Left lung (tissue), 10 donors: ENCODE measurements around the gene RPL38. TPM values are rescaled to one million over a fixed set of nuclear protein-coding genes. Genes with fewer than 3 reads are reported as not detected.

Source experiments
- ATAC-seq: fragments of 200-7000 bp; cut with Tn5 transposase; one replicate; pipeline ENCODE4 v1.9.1; 2020; ENCODE audit warnings: moderate library complexity
- DNase-seq, 4 donors: peaks; one replicate each; pipeline ENCODE4 v3.0.0-alpha.2; 2013 to 2020
- H3K27ac ChIP-seq, 2 donors: fragments of 200-600 bp; sonication (generic) in 1 of 2; one replicate each; pipeline versions ENCODE4 v1.5.0 to v1.8.0; 2020 to 2021
- H3K27me3 ChIP-seq, 2 donors: fragments of 200-600 bp; sonication (generic) in 1 of 2; one replicate each; pipeline versions ENCODE4 v1.5.0 to v1.8.0; 2020 to 2021
- H3K36me3 ChIP-seq, 2 donors: fragments of 200-600 bp; sonication (generic) in 1 of 2; one replicate each; pipeline versions ENCODE4 v1.5.0 to v1.8.0; 2020 to 2021
- H3K4me1 ChIP-seq, 2 donors: fragments of 200-600 bp; one replicate each; pipeline ENCODE4 v1.8.0; 2021
- H3K4me3 ChIP-seq, 2 donors: fragments of 200-600 bp; sonication (generic) in 1 of 2; one replicate each; pipeline versions ENCODE4 v1.5.0 to v1.8.0; 2020 to 2021; ENCODE audit warnings: mild to moderate bottlenecking in 1 of 2
- H3K9me3 ChIP-seq, 2 donors: fragments of 200-600 bp; sonication (generic) in 1 of 2; one replicate each; pipeline versions ENCODE4 v1.5.0 to v1.8.0; 2020 to 2021
- intact Hi-C, 2 donors: fragments of 100-400 bp; cut with DNase I; formaldehyde crosslinking; loops; one replicate each; pipeline versions ENCODE4 v1.11.2 to v1.14.2; 2022
- polyA plus RNA-seq, 6 donors: library from polyadenylated mRNA; unstranded; fragments of 120-200 nt; gene quantifications; one replicate each; pipeline ENCODE4 v1.2.1, GENCODE V29; 2013; ENCODE audit not compliant: insufficient read length in 6 of 6
- total RNA-seq, 2 donors: library from RNA; stranded (reverse); fragmentation: NEBNext Ultra II Directional; extraction: Animal tissue kit (Norgen Biotek cat#: 25700); gene quantifications; one replicate each; pipeline ENCODE4 v1.2.1, GENCODE V29; 2021
- TF ChIP-seq, protein P1 (sequence below), 2 donors: fragments of 200-600 bp; sonication (generic) in 1 of 2; IDR thresholded peaks; one replicate each; pipeline versions ENCODE4 v1.5.0 to v1.8.0; 2021; ENCODE audit warnings: antibody characterized with exemption in 2 of 2
- donor health status: DM: no; HTN: yes; CAD: no.
- donor health status: DM: no; HTN: no; CAD: no.

RPL38 gene
- total and polyA plus RNA-seq, 8 donors = 624 to 1,464 (median 1,331) TPM

DNA sequence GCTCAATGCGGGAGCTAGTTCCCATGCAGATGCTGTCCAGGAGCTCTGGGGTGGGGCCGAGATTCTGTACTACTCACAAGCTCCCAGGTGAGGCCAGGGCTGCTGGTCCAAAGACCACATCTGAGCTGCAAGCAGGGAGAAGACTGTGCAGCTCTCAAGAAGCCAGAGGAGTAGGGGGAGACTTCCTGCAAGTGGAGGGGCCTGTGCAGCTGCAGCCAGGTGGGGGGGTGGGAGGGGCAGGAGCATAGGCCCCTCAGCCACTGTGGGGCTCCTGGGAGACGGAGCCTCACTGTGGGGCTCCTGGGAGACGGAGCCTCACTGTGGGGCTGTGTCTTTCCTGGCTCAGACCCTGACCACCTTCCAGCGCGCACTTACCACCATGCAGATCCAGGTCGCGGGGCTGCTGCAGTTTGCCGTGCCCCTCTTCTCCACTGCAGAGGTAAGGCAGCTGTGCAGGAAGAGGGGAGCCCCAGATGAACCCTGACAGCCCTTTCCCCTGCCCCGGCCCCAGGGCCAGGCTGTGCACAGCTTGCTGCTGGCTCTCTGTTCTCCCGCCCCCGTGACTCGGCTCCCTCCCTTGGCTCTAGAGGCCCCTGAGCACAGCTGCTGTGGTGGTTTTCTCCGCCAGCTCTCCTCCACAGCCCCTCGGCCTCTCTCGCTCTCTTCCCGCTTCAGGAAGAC, 46.3 kb downstream of the RPL38 start:
- TF ChIP-seq, protein P1, sequence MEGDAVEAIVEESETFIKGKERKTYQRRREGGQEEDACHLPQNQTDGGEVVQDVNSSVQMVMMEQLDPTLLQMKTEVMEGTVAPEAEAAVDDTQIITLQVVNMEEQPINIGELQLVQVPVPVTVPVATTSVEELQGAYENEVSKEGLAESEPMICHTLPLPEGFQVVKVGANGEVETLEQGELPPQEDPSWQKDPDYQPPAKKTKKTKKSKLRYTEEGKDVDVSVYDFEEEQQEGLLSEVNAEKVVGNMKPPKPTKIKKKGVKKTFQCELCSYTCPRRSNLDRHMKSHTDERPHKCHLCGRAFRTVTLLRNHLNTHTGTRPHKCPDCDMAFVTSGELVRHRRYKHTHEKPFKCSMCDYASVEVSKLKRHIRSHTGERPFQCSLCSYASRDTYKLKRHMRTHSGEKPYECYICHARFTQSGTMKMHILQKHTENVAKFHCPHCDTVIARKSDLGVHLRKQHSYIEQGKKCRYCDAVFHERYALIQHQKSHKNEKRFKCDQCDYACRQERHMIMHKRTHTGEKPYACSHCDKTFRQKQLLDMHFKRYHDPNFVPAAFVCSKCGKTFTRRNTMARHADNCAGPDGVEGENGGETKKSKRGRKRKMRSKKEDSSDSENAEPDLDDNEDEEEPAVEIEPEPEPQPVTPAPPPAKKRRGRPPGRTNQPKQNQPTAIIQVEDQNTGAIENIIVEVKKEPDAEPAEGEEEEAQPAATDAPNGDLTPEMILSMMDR (IDR thresholded peaks at IDR 0.05) = no peak
- Histone ChIP-seq H3K27me3 (no peaks in the 10 kb centered on the region), H3K4me3 (no peak overlapping the region), H3K9me3 (no peaks in the 10 kb centered on the region), H3K4me1 (no peaks in the 10 kb centered on the region), H3K27ac (no peak overlapping the region), H3K36me3 (peaks cover 0 to 6% of the 10 kb centered on the region in 2 donors)
- intact Hi-C loops = no loop called here
- ATAC-seq (no peak), DNase-seq (peak in 1 of 4 donors; percentile 72)

DNA sequence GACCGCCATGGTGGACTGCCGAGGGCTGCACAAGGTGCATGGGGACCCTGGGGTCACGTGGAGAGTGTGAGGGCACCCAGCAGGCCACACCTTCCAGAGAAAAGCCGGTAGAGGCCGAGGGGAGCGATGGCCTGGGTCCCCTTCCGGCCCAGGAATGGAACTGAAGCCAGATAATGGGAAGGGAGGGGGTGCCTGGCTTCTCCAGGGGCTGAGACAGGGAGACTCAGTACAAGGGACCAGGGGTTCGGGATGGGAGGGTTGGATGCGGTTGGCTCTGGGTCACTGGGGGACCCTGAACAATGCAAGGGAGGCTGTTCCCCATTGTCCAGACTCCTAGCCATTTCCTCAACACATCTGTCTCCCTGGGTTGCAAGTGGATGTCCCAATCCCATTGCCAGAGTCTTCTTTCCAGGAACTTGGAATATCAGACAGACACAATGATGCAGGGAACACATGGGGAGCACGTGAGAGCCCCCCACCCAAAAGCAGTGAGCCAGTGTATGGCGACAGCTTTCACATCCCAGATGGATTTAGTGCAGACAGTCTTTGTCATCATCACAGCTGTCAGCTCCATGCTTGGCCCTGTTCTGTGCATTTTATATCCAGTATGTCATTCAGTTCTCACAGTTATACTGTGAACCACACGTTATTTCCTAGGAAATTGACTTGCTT, 47.0 kb downstream of the RPL38 start:
- no peak overlapping the region for H3K27ac ChIP-seq

DNA sequence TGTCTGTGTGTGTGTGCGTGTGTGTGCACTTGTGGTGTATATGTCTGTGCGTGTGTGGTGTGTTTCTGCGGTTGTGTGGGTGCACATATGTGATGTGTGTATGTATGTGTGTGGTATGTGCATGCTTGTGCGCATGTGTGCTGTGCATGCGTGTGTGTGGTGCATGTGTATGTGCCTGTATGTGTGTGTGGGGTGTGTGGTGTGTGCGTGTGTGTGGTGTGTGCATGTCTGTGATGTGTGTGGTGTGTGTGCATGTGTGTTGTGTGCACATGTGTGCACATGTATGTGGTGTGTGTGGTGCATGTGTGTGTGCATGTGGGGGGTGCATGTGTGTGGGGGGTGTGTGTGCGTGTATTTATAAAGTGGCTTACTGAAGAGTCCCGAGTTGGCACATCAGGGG, 47.6 kb downstream of the RPL38 start:
- Histone ChIP-seq H3K4me1 (no peaks in the 10 kb centered on the region), H3K36me3 (peaks cover 0 to 6% of the 10 kb centered on the region in 2 donors), H3K27ac (no peak overlapping the region), H3K9me3 (no peaks in the 10 kb centered on the region), H3K27me3 (no peaks in the 10 kb centered on the region), H3K4me3 (no peak overlapping the region)
- ATAC-seq (no peak), DNase-seq (peak in 1 of 4 donors; percentile 30)
- intact Hi-C loops = no loop called here
- TF ChIP-seq, protein P1 (IDR thresholded peaks at IDR 0.05) = no peak

More for the DNA sequence above, 47.0 kb downstream of the RPL38 start:
- intact Hi-C loops = no loop called here
- H3K27me3 ChIP-seq = no peaks in the 10 kb centered on the region
- H3K36me3 ChIP-seq = peaks cover 0 to 6% of the 10 kb centered on the region in 2 donors
- H3K4me1 ChIP-seq = no peaks in the 10 kb centered on the region
- H3K4me3 ChIP-seq = no peak overlapping the region
- no peaks in the 10 kb centered on the region for H3K9me3 ChIP-seq
- no peak for ATAC-seq
- no peak for DNase-seq
- TF ChIP-seq, protein P1 (IDR thresholded peaks at IDR 0.05) = no peak

DNA sequence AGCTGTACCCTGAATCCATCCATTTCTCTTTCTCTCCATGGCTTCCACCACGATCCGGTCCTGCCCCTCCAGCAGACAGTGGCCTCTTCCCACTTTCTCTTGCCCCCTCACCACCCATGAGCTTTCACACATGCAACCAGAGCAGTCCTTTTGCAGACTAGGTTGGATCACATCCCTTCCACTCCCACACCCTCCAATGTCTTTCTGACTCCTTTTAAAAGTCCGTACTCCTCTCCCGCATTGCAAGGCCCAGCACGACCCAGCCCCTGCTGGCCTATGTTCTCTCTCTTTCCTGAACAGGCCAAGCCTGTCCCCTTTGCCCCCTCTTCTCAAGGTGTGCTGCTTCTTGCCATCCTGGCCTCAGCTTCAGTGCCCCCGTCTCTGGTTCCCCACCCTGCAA, 48.1 kb downstream of the RPL38 start:
- TF ChIP-seq, protein P1 (IDR thresholded peaks at IDR 0.05) = no peak
- ATAC-seq = no peak
- intact Hi-C loops = no loop called here

DNA sequence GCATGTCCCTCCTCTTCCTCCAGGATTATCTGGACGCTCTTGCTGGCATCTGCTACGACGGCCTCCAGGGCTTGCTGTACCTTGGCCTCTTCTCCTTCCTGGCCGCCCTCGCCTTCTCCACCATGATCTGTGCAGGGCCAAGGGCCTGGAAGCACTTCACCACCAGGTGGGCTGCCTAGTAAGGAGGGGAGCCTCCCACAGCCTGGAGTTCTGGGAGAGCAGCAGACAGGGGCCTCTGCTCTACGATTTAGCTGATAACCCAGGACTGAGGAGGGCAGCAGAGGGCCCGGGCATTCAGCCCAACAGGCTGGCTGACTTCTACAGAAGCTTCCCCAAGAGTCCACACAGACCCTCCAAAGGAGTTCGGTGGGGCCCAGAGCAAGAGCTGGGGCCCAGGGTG, 48.7 kb downstream of the RPL38 start:
- peaks cover 0 to 6% of the 10 kb centered on the region in 2 donors for H3K36me3 ChIP-seq
- no peaks in the 10 kb centered on the region for H3K9me3 ChIP-seq
- H3K4me1 ChIP-seq = no peaks in the 10 kb centered on the region
- ATAC-seq = no peak
- TF ChIP-seq, protein P1 (IDR thresholded peaks at IDR 0.05) = no peak
- no peak overlapping the region for H3K27ac ChIP-seq
- intact Hi-C loops = no loop called here
- no peak overlapping the region for H3K4me3 ChIP-seq
- no peaks in the 10 kb centered on the region for H3K27me3 ChIP-seq
- peak in 1 of 4 donors; percentile 31 for DNase-seq

More for the DNA sequence above, 48.1 kb downstream of the RPL38 start:
- no peaks in the 10 kb centered on the region for H3K4me1 ChIP-seq
- no peak overlapping the region for H3K27ac ChIP-seq
- peak in 1 of 4 donors; percentile 30 for DNase-seq
- H3K9me3 ChIP-seq = no peaks in the 10 kb centered on the region
- H3K4me3 ChIP-seq = no peak overlapping the region
- no peaks in the 10 kb centered on the region for H3K27me3 ChIP-seq
- peaks cover 0 to 6% of the 10 kb centered on the region in 2 donors for H3K36me3 ChIP-seq
